H1 (cell line): ENCODE measurements around the gene GSTCD. TPM values are rescaled to one million over a fixed set of nuclear protein-coding genes. Genes with fewer than 3 reads are reported as not detected.

Experiments used
- CTCF ChIA-PET: fragments of 300-600 bp; sonication (Branson Sonifier 250); formaldehyde crosslinking; loops from one replicate; lab custom pipeline; 2021; ENCODE audit not compliant: partially characterized antibody; lab: Charles Lee
- POLR2A ChIA-PET: fragments of 300-600 bp; sonication (Branson Sonifier 250); formaldehyde crosslinking; loops from one replicate; lab custom pipeline; 2021; ENCODE audit warnings: inconsistent platforms; ENCODE audit not compliant: partially characterized antibody; lab: Charles Lee
- DNase-seq, 2 experiments: peaks; one replicate each; pipeline versions ENCODE4 v3.0.0 to v3.0.0-alpha.2; 2010 to 2022; ENCODE audit warnings: low spot score in 2 of 2, low read depth in 1 of 2, mixed read lengths in 1 of 2
- FAIRE-seq: peaks from 2 replicates; lab custom pipeline; 2011; peaks lifted over from hg19 to GRCh38; lab: Jason Lieb, UNC
- H2AFZ ChIP-seq: 2 replicates; pipeline ENCODE4 v1.8.1; 2012; ENCODE audit warnings: low read length, inconsistent platforms
- H2AK5ac ChIP-seq: 2 replicates; pipeline ENCODE4 v1.6.1; 2013; ENCODE audit warnings: low read depth, low read length
- H2BK120ac ChIP-seq: replicated peaks from 2 replicates; pipeline ENCODE3; 2013; ENCODE audit warnings: low read depth, low read length, inconsistent platforms
- H2BK12ac ChIP-seq: 2 replicates; pipeline ENCODE4 v1.6.1; 2013; ENCODE audit warnings: low read depth, low read length
- H2BK15ac ChIP-seq: 2 replicates; pipeline ENCODE4 v1.6.1; 2013; ENCODE audit warnings: low read length
- H2BK20ac ChIP-seq: 2 replicates; pipeline ENCODE4 v1.6.1; 2013; ENCODE audit warnings: low read length
- H2BK5ac ChIP-seq: 2 replicates; pipeline ENCODE4 v1.6.1; 2013; ENCODE audit warnings: low read depth, low read length
- H3K14ac ChIP-seq: 2 replicates; pipeline ENCODE4 v1.6.1; 2013; ENCODE audit warnings: inconsistent platforms; ENCODE audit not compliant: insufficient read length
- H3K18ac ChIP-seq: 2 replicates; pipeline ENCODE4 v1.6.1; 2013; ENCODE audit warnings: low read length; ENCODE audit errors: extremely low read depth
- H3K23ac ChIP-seq: 2 replicates; pipeline ENCODE4 v1.6.1; 2013; ENCODE audit warnings: inconsistent platforms; ENCODE audit not compliant: insufficient read length
- H3K23me2 ChIP-seq: 2 replicates; pipeline ENCODE4 v1.6.1; 2013; ENCODE audit warnings: low read depth, low read length
- H3K27ac ChIP-seq: 2 replicates; pipeline ENCODE4 v1.6.1; 2011; ENCODE audit warnings: low read depth, low read length, inconsistent platforms
- H3K27me3 ChIP-seq, 4 experiments: replicated peaks in 1 of 4; 1 replicate in 1 of 4; 2 replicates in 3 of 4; pipeline versions ENCODE4 v1.6.1 to v1.8.1; 2011 to 2013; ENCODE audit warnings: low read length in 3 of 4, mild to moderate bottlenecking in 3 of 4, inconsistent platforms in 2 of 4, mixed read lengths in 2 of 4, moderate library complexity in 1 of 4; ENCODE audit not compliant: control insufficient read depth in 3 of 4, insufficient read depth in 3 of 4; ENCODE audit errors: extremely low read depth in 1 of 4
- H3K36me3 ChIP-seq, 4 experiments: 2 replicates each; pipeline versions ENCODE4 v1.6.1 to v1.8.1; 2011 to 2013; ENCODE audit warnings: mild to moderate bottlenecking in 4 of 4, low read length in 3 of 4, moderate library complexity in 2 of 4, control low read depth in 1 of 4, inconsistent platforms in 1 of 4; ENCODE audit not compliant: insufficient read depth in 4 of 4, control insufficient read depth in 2 of 4
- H3K4ac ChIP-seq: replicated peaks from 2 replicates; pipeline ENCODE3; 2013; ENCODE audit warnings: low read length, low read depth, mixed read lengths, inconsistent platforms; ENCODE audit not compliant: insufficient read length
- H3K4me1 ChIP-seq, 4 experiments: replicated peaks in 1 of 4; 1 replicate in 1 of 4; 2 replicates in 3 of 4; pipeline versions ENCODE4 v1.6.1 to v1.8.1; 2011 to 2013; ENCODE audit warnings: low read length in 3 of 4, inconsistent platforms in 2 of 4, mixed read lengths in 1 of 4; ENCODE audit not compliant: insufficient read depth in 4 of 4, control insufficient read depth in 3 of 4
- H3K4me2 ChIP-seq, 2 experiments: 2 replicates each; pipeline versions ENCODE4 v1.6.1 to v1.8.1; 2011 to 2013; ENCODE audit warnings: low read depth in 2 of 2, low read length in 2 of 2, control low read depth in 1 of 2, inconsistent platforms in 1 of 2, mild to moderate bottlenecking in 1 of 2; ENCODE audit not compliant: insufficient read depth in 1 of 2
- H3K4me3 ChIP-seq, 4 experiments: fragments of 200-600, 300-600 bp in 1 of 4; sonication (generic), shearing (Covaris generic), sonication (Bioruptor Twin) in 1 of 4; 2 replicates each; pipeline versions ENCODE4 v1.5.1 to v1.8.1; 2011 to 2016; ENCODE audit warnings: low read length in 4 of 4, low read depth in 3 of 4, control low read depth in 2 of 4, inconsistent platforms in 2 of 4, mild to moderate bottlenecking in 2 of 4, mixed read lengths in 1 of 4, moderate library complexity in 1 of 4; ENCODE audit not compliant: insufficient read depth in 2 of 4; ENCODE audit errors: extremely low read depth in 1 of 4
- H3K56ac ChIP-seq: replicated peaks from 2 replicates; pipeline ENCODE3; 2013; ENCODE audit warnings: low read depth, mild to moderate bottlenecking, mixed read lengths, low read length, inconsistent platforms; ENCODE audit not compliant: insufficient read length
- H3K79me1 ChIP-seq: 2 replicates; pipeline ENCODE4 v1.6.1; 2013; ENCODE audit warnings: low read depth, low read length, control low read depth
- H3K79me2 ChIP-seq, 2 experiments: 2 replicates each; pipeline versions ENCODE4 v1.6.1 to v1.8.1; 2012 to 2013; ENCODE audit warnings: low read length in 2 of 2, mild to moderate bottlenecking in 2 of 2, inconsistent platforms in 1 of 2; ENCODE audit not compliant: insufficient read depth in 2 of 2, control insufficient read depth in 1 of 2
- H3K9ac ChIP-seq, 4 experiments: replicated peaks in 1 of 4; 1 replicate in 1 of 4; 2 replicates in 3 of 4; pipeline versions ENCODE4 v1.6.1 to v1.8.1; 2011 to 2013; ENCODE audit warnings: low read depth in 3 of 4, low read length in 3 of 4, control low read depth in 2 of 4, mild to moderate bottlenecking in 2 of 4, moderate library complexity in 2 of 4, inconsistent platforms in 1 of 4; ENCODE audit errors: extremely low read depth in 1 of 4
- H3K9me3 ChIP-seq, 2 experiments: 2 replicates each; pipeline versions ENCODE4 v1.6.1 to v1.8.1; 2012 to 2013; ENCODE audit warnings: mild to moderate bottlenecking in 2 of 2, moderate library complexity in 2 of 2, control low read depth in 1 of 2, inconsistent platforms in 1 of 2, low read depth in 1 of 2, low read length in 1 of 2, mixed read lengths in 1 of 2; ENCODE audit not compliant: insufficient read depth in 2 of 2
- H4K20me1 ChIP-seq, 2 experiments: replicated peaks in 1 of 2; 2 replicates each; pipeline versions ENCODE3 to v1.8.1; 2011 to 2013; ENCODE audit warnings: inconsistent platforms in 2 of 2, low read length in 2 of 2, mild to moderate bottlenecking in 1 of 2; ENCODE audit not compliant: insufficient read depth in 2 of 2, control insufficient read depth in 1 of 2
- H4K5ac ChIP-seq: 2 replicates; pipeline ENCODE4 v1.6.1; 2013; ENCODE audit warnings: low read length, low read depth, mixed read lengths, inconsistent platforms; ENCODE audit not compliant: insufficient read length
- H4K8ac ChIP-seq: 2 replicates; pipeline ENCODE4 v1.8.0; 2013; ENCODE audit warnings: mild to moderate bottlenecking, moderate library complexity, low read length, inconsistent platforms; ENCODE audit not compliant: insufficient read depth; ENCODE audit errors: extremely low read depth
- H4K91ac ChIP-seq: replicated peaks from 2 replicates; pipeline ENCODE3; 2013; ENCODE audit warnings: low read length, mixed read lengths, inconsistent platforms; ENCODE audit not compliant: insufficient read length
- GABPA ChIP-seq: IDR thresholded peaks from 2 replicates; pipeline ENCODE4 v1.6.1; 2011; ENCODE audit warnings: mild to moderate bottlenecking, low read length, moderate library complexity, borderline replicate concordance; ENCODE audit not compliant: insufficient read depth
- WGBS, 2 experiments: shearing (Covaris generic) in 1 of 2; methylation state at CpG; one replicate each; pipeline versions ENCODE4 v1.1.6 to v1.1.7; 2013 to 2015; ENCODE audit warnings: low lambda C conversion rate in 2 of 2, mixed read lengths in 2 of 2, inconsistent platforms in 1 of 2, low coverage in 1 of 2, missing lambda C conversion rate in 1 of 2; ENCODE audit not compliant: insufficient replicate concordance in 2 of 2, insufficient coverage in 1 of 2, insufficient read length in 1 of 2; ENCODE audit errors: extremely low coverage in 1 of 2, missing lambda C conversion rate in 1 of 2; 5-methylcytosine and 5-hydroxymethylcytosine counted together
- polyA plus RNA-seq, 7 experiments: library from polyadenylated mRNA; depleted of rRNA in 3 of 7; stranded (reverse) in 5 of 7; unstranded in 2 of 7; fragments of >200 nt in 5 of 7; fragments of 200-250 nt in 2 of 7; gene quantifications; 1 replicate in 5 of 7; 2 replicates in 1 of 7; 4 replicates in 1 of 7; pipeline versions ENCODE4 v1.2.1 to v1.2.3, GENCODE V29; 2011 to 2013; ENCODE audit warnings: missing spikeins in 2 of 7, mixed read lengths in 2 of 7
- total RNA-seq: library from RNA; stranded (reverse); fragmentation: NEBNext Ultra II Directional; extraction: Animal tissue kit (Norgen Biotek cat#: 25700); gene quantifications from 2 replicates; pipeline ENCODE4 v1.2.1, GENCODE V29; 2021

GSTCD gene
- total and polyA plus RNA-seq, 2 of the 8 experiments (the other 6 are each of a cell fraction or from before 2014, with no cell fraction given) = 8.5 to 24.6 TPM

GRCh38 chr4:105741548-105741947, 33.0 kb downstream of the GSTCD start:
- Histone ChIP-seq H2AFZ (no peak overlapping the region), H2AK5ac (no peak overlapping the region), H3K9me3 (0 out of 4 replicates have a peak, but pooled peaks cover 3 to 5% of the 10 kb centered on the region in 2 experiments), H2BK20ac (no peak overlapping the region), H3K79me2 (no peaks in the 10 kb centered on the region), H3K56ac (no peak overlapping the region), H4K91ac (no peak overlapping the region), H3K18ac (no peak overlapping the region), H3K4me3 (no peak overlapping the region), H3K36me3 (peaks cover 0 to 6% (median 0%) of the 10 kb centered on the region in 4 experiments; a peak in 4 of 8 replicates), H3K14ac (no peak overlapping the region), H3K23ac (no peak overlapping the region), H3K9ac (no peak overlapping the region), H4K5ac (no peak overlapping the region), H3K4me2 (no peak overlapping the region), H4K8ac (no peak overlapping the region), H3K4me1 (no peaks in the 10 kb centered on the region), H2BK12ac (no peak overlapping the region), H2BK5ac (no peak overlapping the region), H3K23me2 (no peaks in the 10 kb centered on the region), H2BK120ac (no peak overlapping the region), H3K27ac (no peak overlapping the region), H3K27me3 (no peaks in the 10 kb centered on the region), H2BK15ac (no peak overlapping the region), H3K79me1 (peaks cover 4% of the 10 kb centered on the region; the same call in 1 of the 2 replicates), H3K4ac (no peak overlapping the region), H4K20me1 (peaks cover 3% of the 10 kb centered on the region in 2 experiments)
- FAIRE-seq = no peak
- no peak for DNase-seq
- no peak for TF ChIP-seq GABPA
- WGBS, 2 experiments = 94% methylated on average over 2 of the region's 2 CpGs; no CpG with 5 or more reads in 1 of the 2 experiments
- CTCF ChIA-PET = no interaction called here
- POLR2A ChIA-PET = no interaction called here
